ENCODE results near the gene BNC2.

DNA sequence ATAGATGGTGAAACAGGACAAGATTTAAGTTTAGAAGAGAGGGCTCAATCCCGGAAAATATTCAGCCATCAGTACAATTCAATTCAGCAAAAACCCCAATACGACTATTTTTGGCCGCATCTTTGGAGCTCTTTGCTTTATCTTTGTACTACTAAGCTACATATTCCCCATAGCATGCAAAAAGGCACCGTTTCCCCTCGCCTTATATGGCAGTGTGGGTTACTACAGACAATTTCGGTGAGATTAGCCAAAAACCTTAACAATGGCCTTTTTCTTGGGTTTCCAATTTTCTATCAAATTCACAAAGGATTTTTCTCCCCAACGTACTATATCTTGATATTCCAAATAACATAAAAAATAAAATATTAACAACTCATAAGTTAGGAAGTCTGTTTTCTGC is 382.6 kb downstream of the BNC2 start:
- TF ChIP-seq CTCF (IDR thresholded peaks at IDR 0.05) (no peak), EZH2 (IDR thresholded peaks at IDR 0.05) (no peak), EZH2phosphoT487 (IDR thresholded peaks at IDR 0.05) (no peak)
